ENCODE data around the gene OXCT2.

OXCT2 gene

DNA sequence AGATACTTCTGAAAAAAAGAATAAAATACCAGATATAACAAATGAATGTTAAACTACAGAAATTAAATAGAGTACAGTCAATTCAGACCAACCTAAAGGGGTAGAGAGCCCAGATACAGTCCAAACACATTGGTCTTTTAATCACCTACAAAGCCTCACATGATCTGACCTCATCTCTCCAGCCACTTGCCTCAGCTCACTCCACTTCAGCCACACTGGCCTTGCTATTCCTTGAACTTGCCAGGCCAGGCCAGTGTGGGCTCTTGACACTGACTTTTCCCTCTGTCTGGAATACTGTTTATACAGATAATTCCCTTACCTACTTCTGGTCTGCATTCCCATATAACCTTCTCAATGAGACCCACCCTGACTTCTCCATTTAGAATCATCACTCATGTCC, 49.5 kb downstream of the OXCT2 start:
- DNase-seq (ENCODE audit: low read depth): no peak
- TF ChIP-seq CTCF (IDR thresholded peaks at IDR 0.05; ENCODE audit: control insufficient read depth, insufficient read depth, low read depth, low read length, missing control alignments): no peak
- no peak overlapping the region for H3K4me3 ChIP-seq (ENCODE audit: control insufficient read depth, low read depth, low read length)

DNA sequence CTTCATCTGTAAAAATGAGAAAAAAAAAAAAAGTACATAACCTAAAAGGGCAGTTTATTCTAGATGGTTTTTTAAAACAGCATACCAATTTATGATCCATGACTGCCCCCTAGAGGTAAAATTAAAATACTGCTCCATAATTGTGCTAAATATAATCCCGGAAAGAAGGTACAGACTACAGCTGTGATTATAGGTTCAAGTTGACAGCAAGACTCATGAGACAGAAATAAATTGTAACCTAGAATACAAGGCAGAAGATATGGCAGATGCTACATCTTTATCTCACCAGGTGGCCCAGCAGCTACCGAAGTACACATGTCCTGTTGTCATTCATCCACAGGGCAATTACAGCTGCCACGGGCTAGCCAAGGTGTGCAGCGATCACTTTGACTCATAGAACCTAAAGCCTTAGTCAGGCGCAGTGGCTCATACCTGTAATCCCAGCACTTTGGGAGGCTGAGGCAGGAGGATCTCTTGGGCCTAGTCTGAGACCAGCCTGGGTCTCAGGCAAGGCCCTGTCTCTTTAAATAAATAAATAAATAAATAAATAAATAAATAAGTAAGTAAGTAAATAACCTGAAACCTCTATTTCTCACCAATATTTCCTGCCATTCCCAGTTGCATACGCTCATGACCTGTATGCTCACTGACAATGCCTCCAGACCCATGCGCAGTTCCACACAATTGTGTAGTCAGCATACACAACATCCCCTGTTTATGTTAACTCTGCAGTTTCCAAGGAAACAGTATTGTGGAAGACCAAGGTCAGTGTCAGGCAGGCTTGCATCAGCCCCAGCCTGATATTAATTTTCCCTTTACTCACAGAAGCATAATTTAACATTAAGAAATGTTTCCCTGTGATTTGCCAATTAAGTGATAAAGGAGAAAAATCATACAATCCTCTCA, 50.8 kb downstream of the OXCT2 start:
- no peak overlapping the region for H3K4me3 ChIP-seq (ENCODE audit: control insufficient read depth, low read depth, low read length)
- peak; percentile 21 for DNase-seq (ENCODE audit: low read depth)
- peak; percentile 50 for TF ChIP-seq CTCF (IDR thresholded peaks at IDR 0.05; ENCODE audit: control insufficient read depth, insufficient read depth, low read depth, low read length, missing control alignments)
